ENCODE results near the gene PIP4K2C. TPM values are rescaled to one million over a fixed set of nuclear protein-coding genes. Genes with fewer than 3 reads are reported as not detected.
A peak's percentile ranks its signal among the peaks of the same experiment; 100 is the strongest.

The PIP4K2C gene
- total and polyA plus RNA-seq, 2 of the 4 experiments (the other 2 are of a cell fraction) = 12.5 to 23.1 TPM

- Histone ChIP-seq H3K36me3 (ENCODE audit: control insufficient read depth, insufficient read depth, low read length) (peaks cover 12% of the 10 kb centered on the region), H3K14ac (replicated peaks; ENCODE audit: low read depth, low read length) (peak overlapping the region; percentile 79), H3K4me2 (ENCODE audit: low read depth, low read length) (peak overlapping the region; percentile 100), H3K4me3 (ENCODE audit: insufficient read depth, low read depth, low read length) (peak overlapping the region; percentile 77), H2BK120ac (ENCODE audit: low read depth, low read length) (peak overlapping the region; percentile 37; the same call in 1 of the 2 replicates), H2BK15ac (ENCODE audit: low read depth, low read length) (0 out of 3 replicates have a peak overlapping the region, but pooled peaks have one; percentile 4), H3K23ac (ENCODE audit: low read depth, low read length) (peak overlapping the region; percentile 58), H3K9me1 (ENCODE audit: insufficient read depth, low read length) (peaks cover 21% of the 10 kb centered on the region), H2BK5ac (ENCODE audit: low read depth, low read length, poor library complexity, severe bottlenecking) (peak overlapping the region; percentile 30), H4K5ac (ENCODE audit: low read depth, low read length) (peak overlapping the region; percentile 62), H3K4me1 (ENCODE audit: control insufficient read depth, insufficient read depth, low read length) (peaks cover 13% of the 10 kb centered on the region), H4K91ac (ENCODE audit: insufficient read depth, low read depth, low read length) (peak overlapping the region; percentile 48), H3K18ac (ENCODE audit: low read depth, low read length) (no peak overlapping the region), H2AFZ (replicated peaks; ENCODE audit: low read length, poor library complexity) (peak overlapping the region; percentile 93), H3K9ac (ENCODE audit: low read depth, low read length) (peak overlapping the region; percentile 90), H2AK5ac (ENCODE audit: low read depth, low read length) (peak overlapping the region; percentile 98), H3K56ac (ENCODE audit: extremely low read depth, insufficient read depth, low read length) (0 out of 2 replicates have a peak overlapping the region, but pooled peaks have one; percentile 61), H2AK9ac (replicated peaks; ENCODE audit: low read depth, low read length, poor library complexity) (peak overlapping the region; percentile 97), H3K79me1 (ENCODE audit: low read depth in 1 of 2, low read length in 2 of 2) (peaks cover 30 to 43% of the 10 kb centered on the region in 2 experiments), H2BK20ac (ENCODE audit: low read depth, low read length) (no peak overlapping the region), H4K20me1 (ENCODE audit: insufficient read depth, low read length) (peaks cover 34% of the 10 kb centered on the region), H3K4ac (ENCODE audit: low read depth, low read length) (peak overlapping the region; percentile 74), H3K9me3 (ENCODE audit: control insufficient read depth, insufficient read depth, low read length) (no peaks in the 10 kb centered on the region), H4K8ac (ENCODE audit: low read depth in 2 of 2, low read length in 2 of 2) (peak overlapping the region; percentile 42 to 81), H3K27me3 (ENCODE audit: control insufficient read depth, insufficient read depth, low read length) (peaks cover 25% of the 10 kb centered on the region), H3K27ac (ENCODE audit: insufficient read depth, low read length) (peak overlapping the region; percentile 77)
- no peak for TF ChIP-seq CEBPB (IDR thresholded peaks at IDR 0.05; ENCODE audit: low read depth, low read length)
- intact Hi-C loops (cut with micrococcal nuclease) (no loop called here), dilution Hi-C loops (cut with HindIII; ENCODE audit: low sequenced_read_pairs, unreplicated experiment) (no loop called here), in situ Hi-C loops (cut with MboI; ENCODE audit: low sequenced_read_pairs) (no loop called here)
- POLR2A ChIA-PET (ENCODE audit: unreplicated experiment) = no interaction called here
- DNase-seq (peak; percentile 12), ATAC-seq (ENCODE audit: low read depth) (no peak)
- WGBS, 2 experiments (ENCODE audit: extremely low coverage in 2 of 2, insufficient read length in 1 of 2) = no CpG with 5 or more reads among the region's 15 CpGs
- BruUV-seq (replicated peaks) = no TSS peak
- CTCF ChIA-PET = interaction anchor here (0.7 kb wide), 1 partner anchor 37 kb away, joined by 3 read pairs; no protein-coding TSS in a partner anchor
Observed at GRCh38 chr12:57545809-57546437, 45.1 kb upstream of the PIP4K2C start.

Measured in IMR-90 (cell line).